Measurements from ENCODE around the gene IRF5. TPM values are rescaled to one million over a fixed set of nuclear protein-coding genes. Genes with fewer than 3 reads are reported as not detected.

The IRF5 gene
- total RNA-seq, 1 experiment from 2014 or later, result 0.66 TPM

DNA sequence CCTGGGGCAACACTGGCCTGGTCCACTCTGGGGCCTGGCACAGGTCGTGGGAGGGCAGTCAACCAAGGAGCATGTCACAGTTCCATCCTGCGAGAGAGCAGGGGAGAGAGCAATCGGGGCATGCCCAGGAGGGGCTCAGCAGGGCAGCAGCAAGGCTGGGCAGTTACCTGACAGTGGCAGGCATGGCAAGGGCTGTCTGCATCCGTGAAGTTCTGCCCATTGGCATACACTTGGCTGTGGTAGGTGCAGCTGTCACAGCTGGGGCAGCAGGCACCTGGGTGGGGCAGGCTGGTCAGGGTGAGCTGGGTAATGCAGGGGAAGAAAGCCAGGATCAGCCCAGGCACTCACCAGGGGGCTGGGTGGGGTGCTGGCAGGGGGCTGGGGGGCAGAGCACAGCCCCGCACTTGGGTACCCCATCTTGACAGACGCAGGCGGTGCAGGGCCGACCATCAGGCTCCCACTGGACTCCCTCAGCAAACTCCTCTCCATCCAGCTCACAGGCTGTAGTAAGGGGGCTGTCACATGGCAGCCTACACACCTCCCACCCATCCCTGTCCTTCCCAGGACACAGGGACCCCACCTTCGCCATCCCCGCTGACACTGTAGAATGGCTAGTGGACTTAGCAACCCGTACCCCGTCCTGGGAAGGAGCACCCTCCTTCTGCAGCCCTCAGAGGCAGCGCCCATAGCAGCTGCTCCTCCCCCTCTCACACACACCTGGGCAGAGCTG, 45.0 kb upstream of the IRF5 start (continued):
- TF ChIP-seq, protein P1, sequence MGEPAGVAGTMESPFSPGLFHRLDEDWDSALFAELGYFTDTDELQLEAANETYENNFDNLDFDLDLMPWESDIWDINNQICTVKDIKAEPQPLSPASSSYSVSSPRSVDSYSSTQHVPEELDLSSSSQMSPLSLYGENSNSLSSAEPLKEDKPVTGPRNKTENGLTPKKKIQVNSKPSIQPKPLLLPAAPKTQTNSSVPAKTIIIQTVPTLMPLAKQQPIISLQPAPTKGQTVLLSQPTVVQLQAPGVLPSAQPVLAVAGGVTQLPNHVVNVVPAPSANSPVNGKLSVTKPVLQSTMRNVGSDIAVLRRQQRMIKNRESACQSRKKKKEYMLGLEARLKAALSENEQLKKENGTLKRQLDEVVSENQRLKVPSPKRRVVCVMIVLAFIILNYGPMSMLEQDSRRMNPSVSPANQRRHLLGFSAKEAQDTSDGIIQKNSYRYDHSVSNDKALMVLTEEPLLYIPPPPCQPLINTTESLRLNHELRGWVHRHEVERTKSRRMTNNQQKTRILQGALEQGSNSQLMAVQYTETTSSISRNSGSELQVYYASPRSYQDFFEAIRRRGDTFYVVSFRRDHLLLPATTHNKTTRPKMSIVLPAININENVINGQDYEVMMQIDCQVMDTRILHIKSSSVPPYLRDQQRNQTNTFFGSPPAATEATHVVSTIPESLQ (CRISPR knock-in tag; IDR thresholded peaks at IDR 0.05), result no peak
- TF ChIP-seq, protein P2, sequence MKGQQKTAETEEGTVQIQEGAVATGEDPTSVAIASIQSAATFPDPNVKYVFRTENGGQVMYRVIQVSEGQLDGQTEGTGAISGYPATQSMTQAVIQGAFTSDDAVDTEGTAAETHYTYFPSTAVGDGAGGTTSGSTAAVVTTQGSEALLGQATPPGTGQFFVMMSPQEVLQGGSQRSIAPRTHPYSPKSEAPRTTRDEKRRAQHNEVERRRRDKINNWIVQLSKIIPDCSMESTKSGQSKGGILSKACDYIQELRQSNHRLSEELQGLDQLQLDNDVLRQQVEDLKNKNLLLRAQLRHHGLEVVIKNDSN (CRISPR knock-in tag; IDR thresholded peaks at IDR 0.05), result no peak
- TF ChIP-seq JUN (CRISPR knock-in tag; IDR thresholded peaks at IDR 0.05) (no peak), ZNF416 (CRISPR knock-in tag; IDR thresholded peaks at IDR 0.05) (no peak), CREM (CRISPR knock-in tag; IDR thresholded peaks at IDR 0.05) (no peak)

DNA sequence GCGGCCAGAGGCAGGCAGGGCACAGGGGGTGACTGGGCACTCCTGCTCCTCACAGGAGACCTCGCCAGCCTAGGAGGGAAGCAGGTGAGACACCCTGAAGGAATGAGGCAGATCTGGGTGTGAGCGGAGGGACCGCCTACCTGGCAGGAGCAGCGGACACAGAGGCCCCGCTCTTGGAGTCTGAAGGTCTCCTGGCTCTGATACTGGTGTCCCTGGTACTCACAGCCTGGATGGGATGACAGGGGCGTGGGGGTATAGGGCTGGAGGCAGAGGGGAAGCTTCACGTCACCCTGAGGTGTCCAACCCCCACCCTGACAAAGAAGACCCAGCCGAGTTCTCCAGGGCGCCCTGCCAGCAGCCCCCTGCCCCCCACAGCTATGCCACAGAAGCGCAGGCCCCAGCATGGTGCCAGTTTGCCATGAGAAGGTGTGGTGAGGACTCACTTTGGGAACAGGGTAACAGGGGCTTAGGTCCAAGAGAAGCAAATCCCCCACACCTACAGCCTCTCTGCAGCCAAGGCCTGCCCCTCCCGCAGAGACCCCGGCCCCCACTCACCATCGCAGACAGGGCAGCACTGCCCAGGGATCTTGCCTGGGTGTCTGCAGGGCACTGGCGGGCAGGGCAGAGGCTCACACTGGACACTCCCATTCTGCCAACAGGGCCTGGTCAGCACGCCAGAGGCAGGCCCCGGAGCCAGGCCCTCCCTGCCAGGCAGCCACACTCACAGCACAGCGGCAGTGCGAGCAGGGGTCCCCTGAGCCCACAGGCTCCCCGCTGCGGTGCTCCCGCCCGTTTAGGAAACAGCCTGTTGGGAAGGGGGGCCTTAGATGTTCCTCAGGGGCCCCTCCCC, 44.3 kb upstream of the IRF5 start:
- Mint-ChIP-seq H3K27ac (no peak overlapping the region), H3K4me1 (peaks cover 3% of the 10 kb centered on the region; the same call in 1 of the 2 replicates), H3K27me3 (ENCODE audit: low read depth) (peaks cover 11% of the 10 kb centered on the region), H3K36me3 (peaks cover 3% of the 10 kb centered on the region), H3K9me3 (peaks cover 10% of the 10 kb centered on the region), H3K4me3 (no peak overlapping the region)
- CTCF ChIA-PET, result interaction anchor here (1.0 to 2.1 kb wide), 3 partner anchors 10 to 198 kb away, joined by 3 to 11 read pairs (median 3); no protein-coding TSS in a partner anchor
- POLR2A ChIA-PET, result interaction anchor here (0.6 kb wide), 1 partner anchor 168 kb away, joined by 4 read pairs; no protein-coding TSS in a partner anchor
- no peak for ATAC-seq
- no peak for DNase-seq (ENCODE audit: low spot score)
- TF ChIP-seq FOXJ3 (CRISPR knock-in tag; IDR thresholded peaks at IDR 0.05; ENCODE audit: borderline replicate concordance) (no peak), PRRX2 (CRISPR knock-in tag; IDR thresholded peaks at IDR 0.05) (no peak), MXD4 (CRISPR knock-in tag; IDR thresholded peaks at IDR 0.05; ENCODE audit: borderline replicate concordance) (no peak), ESRRA (CRISPR knock-in tag; IDR thresholded peaks at IDR 0.05; ENCODE audit: borderline replicate concordance) (no peak)
- TF ChIP-seq, protein P3, sequence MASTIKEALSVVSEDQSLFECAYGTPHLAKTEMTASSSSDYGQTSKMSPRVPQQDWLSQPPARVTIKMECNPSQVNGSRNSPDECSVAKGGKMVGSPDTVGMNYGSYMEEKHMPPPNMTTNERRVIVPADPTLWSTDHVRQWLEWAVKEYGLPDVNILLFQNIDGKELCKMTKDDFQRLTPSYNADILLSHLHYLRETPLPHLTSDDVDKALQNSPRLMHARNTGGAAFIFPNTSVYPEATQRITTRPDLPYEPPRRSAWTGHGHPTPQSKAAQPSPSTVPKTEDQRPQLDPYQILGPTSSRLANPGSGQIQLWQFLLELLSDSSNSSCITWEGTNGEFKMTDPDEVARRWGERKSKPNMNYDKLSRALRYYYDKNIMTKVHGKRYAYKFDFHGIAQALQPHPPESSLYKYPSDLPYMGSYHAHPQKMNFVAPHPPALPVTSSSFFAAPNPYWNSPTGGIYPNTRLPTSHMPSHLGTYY (CRISPR knock-in tag; IDR thresholded peaks at IDR 0.05), result no peak
- TF ChIP-seq, protein P4, sequence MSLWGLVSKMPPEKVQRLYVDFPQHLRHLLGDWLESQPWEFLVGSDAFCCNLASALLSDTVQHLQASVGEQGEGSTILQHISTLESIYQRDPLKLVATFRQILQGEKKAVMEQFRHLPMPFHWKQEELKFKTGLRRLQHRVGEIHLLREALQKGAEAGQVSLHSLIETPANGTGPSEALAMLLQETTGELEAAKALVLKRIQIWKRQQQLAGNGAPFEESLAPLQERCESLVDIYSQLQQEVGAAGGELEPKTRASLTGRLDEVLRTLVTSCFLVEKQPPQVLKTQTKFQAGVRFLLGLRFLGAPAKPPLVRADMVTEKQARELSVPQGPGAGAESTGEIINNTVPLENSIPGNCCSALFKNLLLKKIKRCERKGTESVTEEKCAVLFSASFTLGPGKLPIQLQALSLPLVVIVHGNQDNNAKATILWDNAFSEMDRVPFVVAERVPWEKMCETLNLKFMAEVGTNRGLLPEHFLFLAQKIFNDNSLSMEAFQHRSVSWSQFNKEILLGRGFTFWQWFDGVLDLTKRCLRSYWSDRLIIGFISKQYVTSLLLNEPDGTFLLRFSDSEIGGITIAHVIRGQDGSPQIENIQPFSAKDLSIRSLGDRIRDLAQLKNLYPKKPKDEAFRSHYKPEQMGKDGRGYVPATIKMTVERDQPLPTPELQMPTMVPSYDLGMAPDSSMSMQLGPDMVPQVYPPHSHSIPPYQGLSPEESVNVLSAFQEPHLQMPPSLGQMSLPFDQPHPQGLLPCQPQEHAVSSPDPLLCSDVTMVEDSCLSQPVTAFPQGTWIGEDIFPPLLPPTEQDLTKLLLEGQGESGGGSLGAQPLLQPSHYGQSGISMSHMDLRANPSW (CRISPR knock-in tag; conservative IDR thresholded peaks at IDR 0.05; ENCODE audit: low read depth), result no peak
- TF ChIP-seq, protein P5, sequence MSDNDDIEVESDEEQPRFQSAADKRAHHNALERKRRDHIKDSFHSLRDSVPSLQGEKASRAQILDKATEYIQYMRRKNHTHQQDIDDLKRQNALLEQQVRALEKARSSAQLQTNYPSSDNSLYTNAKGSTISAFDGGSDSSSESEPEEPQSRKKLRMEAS (CRISPR knock-in tag; IDR thresholded peaks at IDR 0.05), result no peak
- TF ChIP-seq, protein P6, sequence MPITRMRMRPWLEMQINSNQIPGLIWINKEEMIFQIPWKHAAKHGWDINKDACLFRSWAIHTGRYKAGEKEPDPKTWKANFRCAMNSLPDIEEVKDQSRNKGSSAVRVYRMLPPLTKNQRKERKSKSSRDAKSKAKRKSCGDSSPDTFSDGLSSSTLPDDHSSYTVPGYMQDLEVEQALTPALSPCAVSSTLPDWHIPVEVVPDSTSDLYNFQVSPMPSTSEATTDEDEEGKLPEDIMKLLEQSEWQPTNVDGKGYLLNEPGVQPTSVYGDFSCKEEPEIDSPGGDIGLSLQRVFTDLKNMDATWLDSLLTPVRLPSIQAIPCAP (CRISPR knock-in tag; IDR thresholded peaks at IDR 0.05), result no peak
- TF ChIP-seq, protein P7, sequence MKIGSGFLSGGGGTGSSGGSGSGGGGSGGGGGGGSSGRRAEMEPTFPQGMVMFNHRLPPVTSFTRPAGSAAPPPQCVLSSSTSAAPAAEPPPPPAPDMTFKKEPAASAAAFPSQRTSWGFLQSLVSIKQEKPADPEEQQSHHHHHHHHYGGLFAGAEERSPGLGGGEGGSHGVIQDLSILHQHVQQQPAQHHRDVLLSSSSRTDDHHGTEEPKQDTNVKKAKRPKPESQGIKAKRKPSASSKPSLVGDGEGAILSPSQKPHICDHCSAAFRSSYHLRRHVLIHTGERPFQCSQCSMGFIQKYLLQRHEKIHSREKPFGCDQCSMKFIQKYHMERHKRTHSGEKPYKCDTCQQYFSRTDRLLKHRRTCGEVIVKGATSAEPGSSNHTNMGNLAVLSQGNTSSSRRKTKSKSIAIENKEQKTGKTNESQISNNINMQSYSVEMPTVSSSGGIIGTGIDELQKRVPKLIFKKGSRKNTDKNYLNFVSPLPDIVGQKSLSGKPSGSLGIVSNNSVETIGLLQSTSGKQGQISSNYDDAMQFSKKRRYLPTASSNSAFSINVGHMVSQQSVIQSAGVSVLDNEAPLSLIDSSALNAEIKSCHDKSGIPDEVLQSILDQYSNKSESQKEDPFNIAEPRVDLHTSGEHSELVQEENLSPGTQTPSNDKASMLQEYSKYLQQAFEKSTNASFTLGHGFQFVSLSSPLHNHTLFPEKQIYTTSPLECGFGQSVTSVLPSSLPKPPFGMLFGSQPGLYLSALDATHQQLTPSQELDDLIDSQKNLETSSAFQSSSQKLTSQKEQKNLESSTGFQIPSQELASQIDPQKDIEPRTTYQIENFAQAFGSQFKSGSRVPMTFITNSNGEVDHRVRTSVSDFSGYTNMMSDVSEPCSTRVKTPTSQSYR (CRISPR knock-in tag; IDR thresholded peaks at IDR 0.05), result no peak
- TF ChIP-seq, protein P8, sequence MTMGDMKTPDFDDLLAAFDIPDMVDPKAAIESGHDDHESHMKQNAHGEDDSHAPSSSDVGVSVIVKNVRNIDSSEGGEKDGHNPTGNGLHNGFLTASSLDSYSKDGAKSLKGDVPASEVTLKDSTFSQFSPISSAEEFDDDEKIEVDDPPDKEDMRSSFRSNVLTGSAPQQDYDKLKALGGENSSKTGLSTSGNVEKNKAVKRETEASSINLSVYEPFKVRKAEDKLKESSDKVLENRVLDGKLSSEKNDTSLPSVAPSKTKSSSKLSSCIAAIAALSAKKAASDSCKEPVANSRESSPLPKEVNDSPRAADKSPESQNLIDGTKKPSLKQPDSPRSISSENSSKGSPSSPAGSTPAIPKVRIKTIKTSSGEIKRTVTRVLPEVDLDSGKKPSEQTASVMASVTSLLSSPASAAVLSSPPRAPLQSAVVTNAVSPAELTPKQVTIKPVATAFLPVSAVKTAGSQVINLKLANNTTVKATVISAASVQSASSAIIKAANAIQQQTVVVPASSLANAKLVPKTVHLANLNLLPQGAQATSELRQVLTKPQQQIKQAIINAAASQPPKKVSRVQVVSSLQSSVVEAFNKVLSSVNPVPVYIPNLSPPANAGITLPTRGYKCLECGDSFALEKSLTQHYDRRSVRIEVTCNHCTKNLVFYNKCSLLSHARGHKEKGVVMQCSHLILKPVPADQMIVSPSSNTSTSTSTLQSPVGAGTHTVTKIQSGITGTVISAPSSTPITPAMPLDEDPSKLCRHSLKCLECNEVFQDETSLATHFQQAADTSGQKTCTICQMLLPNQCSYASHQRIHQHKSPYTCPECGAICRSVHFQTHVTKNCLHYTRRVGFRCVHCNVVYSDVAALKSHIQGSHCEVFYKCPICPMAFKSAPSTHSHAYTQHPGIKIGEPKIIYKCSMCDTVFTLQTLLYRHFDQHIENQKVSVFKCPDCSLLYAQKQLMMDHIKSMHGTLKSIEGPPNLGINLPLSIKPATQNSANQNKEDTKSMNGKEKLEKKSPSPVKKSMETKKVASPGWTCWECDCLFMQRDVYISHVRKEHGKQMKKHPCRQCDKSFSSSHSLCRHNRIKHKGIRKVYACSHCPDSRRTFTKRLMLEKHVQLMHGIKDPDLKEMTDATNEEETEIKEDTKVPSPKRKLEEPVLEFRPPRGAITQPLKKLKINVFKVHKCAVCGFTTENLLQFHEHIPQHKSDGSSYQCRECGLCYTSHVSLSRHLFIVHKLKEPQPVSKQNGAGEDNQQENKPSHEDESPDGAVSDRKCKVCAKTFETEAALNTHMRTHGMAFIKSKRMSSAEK (CRISPR knock-in tag; IDR thresholded peaks at IDR 0.05; ENCODE audit: borderline replicate concordance), result no peak
